Stimulated activated naive CD4-positive, alpha-beta T cell treated with Interleukin-2 at 50 U/mL for 16 hours (primary cell): ENCODE results near the gene KAT6B.

Source experiments
- DNase-seq: peaks from one replicate; lab custom pipeline; 2025; lab: John Stamatoyannopoulos, UW

Gene KAT6B

DNA sequence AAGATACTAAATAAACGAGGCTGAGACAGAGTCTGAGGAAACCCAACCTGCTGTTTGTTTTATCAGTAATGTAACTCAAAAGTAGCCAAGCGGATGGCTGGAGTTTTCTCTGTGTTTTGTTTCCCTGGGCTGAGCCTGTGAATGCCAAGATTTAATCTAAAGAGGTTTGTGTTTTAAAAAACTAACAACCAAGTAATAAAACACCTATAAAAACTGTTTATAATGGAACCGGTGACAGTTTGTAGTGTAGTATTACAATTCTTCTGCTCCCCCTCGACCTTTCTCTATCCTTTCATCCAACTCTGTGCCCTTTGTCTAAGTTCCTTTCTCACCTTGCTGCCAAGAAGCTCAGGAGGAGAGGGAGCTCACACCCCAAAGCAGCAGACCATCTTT is 2.6 kb upstream of the KAT6B start:
- DNase-seq, result no peak

DNA sequence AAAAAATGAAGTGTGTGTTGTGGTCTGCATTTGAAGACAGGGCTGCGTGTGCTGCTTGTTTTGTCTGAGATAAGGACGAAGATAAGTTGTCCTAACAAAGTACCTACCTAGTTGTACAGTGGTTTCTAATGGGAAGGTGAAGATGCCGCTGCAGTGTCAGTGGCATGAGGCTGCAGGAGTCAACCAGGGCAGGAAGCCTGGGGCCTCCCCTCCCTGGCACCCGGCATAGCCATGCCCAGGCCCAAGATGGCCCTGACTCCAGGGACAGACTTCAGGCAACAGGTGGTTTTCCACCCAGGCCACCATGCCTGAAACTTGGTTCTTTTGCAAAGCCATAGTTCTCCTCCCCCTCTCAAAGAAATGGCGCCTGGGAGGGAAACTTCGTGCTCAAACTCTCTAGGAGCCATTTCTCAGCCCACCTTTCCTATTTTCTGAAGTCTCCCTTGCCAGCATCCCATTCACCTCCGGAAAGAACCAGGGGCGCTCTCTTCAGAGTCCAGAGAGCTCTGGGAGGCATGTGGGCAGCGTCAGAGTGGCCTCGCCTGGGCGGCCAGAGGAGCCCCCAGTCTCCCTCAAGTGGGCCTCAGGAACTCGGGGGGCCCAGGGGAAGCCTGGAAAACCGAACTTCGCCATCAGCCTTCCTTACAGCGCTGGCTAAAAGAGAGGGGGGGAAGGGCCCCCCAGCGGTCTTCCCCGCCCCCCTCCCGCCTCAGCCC is 2.1 kb upstream of the KAT6B start:
- no peak for DNase-seq

DNA sequence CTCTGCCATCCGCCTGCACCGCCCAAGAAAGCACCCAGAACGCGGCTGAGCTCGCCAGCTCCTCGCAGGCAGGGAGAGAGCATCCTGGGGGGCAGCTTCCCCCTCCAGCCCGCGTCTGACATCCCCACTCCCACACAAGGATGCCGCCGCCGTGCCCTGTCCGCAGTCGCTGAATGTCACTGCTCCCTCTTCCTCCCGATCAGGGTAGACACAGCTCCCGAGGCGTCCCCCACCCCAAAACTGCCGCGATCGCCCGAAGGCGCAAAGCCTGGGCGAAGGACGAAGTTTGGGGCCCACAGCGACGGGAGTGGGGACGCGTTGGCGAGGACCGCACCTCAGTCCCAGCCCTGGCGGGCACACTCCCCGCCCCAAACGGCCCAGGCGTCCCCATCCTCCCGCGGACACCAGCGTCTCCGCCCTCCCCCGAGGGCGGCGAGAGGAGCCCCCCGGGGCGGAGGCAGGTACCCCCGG is 1.5 kb upstream of the KAT6B start:
- peak; percentile 58 for DNase-seq

DNA sequence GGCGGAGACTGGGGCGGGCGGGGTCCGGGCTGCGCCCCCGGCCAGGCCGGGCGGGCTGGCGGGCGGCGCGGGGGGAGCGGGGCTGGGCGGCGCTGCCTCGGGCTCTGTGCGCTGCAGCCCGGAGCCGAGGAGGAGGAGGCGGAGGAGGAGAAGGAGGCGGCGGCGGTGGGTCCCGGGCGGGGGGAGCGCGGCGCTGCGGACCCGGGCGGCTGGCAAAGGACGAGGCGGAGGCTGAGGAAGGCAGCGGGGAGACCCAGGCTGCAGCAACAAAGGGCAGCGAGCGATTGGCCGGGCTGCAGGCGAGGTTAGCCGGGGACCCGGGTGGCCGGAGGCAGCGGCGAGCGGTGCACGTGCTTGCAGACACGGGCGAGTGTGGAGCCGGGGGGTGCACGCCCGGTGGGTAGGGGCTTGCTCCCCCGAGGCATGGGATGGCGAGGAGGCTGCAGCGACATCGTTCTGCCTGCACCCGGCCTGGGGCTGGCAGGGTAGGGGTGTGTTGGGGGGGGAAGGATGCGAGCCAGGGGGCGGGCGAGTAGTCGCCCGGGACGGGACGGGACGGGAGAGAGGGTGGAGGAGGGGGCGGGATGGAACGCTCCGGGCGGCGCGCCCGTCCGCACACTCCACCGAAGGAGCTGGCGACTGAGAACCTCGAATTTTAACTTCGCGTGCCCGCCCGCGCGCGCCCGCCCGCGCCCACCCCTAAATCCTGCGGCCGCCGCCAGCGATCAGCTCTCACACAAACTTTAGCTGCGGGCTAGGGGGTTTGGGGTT is 844 bp upstream of the KAT6B start:
- peak; percentile 58 for DNase-seq

DNA sequence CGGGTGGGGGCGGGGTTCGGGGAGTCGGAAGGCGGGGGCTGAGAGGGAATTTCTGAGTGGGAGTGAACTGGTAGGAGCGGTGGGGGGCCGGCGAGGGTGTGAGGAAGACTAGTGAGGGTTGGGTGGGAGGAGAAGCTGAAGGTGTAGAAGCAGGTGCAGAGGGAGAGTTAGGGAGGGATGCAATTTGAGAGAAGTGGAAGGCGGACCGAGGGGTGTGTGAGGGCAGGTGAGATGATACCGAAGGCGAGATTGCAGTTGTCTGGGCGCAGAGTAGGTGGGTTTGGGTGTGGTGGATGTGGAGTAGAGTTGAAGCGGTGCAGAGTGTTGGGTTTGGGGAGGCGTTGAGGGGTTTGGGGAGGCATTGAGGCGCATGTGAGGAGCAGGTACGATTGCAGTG is 643 bp downstream of the KAT6B start:
- no peak for DNase-seq

DNA sequence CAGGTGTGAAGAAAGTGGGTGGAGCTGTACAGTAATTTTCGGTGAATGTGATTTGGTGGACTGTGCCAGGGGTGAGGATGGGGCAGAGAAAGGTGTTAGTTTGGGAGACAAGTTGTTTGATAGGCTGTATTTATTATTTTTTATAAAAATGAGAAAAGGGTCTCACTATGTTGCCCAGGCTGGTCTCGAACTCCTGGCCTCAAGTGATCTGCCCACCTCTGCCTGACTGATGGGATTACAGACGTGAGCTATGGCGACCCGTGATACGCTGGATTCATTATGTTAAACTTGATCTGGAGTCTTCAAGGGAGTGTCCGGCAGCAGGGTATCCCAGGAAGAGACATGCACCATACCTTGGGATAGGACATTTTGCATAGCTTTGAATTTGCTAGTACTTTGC is 1.3 kb downstream of the KAT6B start:
- no peak for DNase-seq

DNA sequence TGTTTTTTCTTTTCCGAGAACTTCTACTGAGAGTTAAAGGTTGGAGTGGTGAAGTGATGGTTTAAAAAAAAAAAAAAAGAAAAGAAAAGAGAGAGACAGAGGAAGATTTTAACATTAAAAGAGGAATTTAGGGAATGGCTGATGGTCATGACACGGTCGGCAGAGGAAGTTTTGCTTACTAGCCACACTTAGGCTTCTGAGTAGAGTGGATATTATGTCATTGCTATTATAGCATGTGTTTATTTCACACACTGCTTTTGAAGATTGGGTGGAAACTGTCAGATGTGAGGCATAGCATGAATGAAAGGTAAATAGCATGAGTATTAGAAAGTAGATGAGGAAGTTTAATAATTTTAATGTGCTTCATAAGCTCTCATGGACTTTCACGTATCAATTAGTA is 2.5 kb downstream of the KAT6B start:
- no peak for DNase-seq

DNA sequence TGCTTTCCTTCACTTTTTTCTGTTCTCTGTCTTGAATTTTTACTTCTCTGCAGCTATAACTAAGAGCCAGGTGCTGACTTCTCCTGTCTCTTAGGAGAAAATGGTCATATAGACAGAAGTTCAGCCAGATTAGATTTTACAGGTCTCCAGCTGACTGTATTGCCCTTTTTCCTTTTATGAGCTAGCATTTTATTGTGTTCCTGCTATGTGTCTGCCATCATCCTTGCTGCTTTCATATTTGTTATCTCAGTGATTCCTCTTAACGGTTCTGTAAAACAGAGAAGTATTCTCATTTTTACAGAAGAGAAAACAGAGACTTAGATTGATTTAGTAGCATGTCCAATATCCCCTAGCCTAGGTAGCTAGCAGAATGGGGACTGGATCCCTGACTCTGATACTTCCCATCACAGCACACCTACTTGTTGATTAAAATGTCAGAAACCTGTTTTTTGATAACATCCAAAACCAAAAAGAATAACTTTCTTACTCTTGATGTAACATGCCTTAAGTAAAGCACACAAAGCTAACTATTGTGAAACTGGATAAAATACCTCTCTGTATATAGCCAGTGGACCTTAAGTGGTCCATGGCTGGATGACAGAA is 5.2 kb downstream of the KAT6B start:
- no peak for DNase-seq

DNA sequence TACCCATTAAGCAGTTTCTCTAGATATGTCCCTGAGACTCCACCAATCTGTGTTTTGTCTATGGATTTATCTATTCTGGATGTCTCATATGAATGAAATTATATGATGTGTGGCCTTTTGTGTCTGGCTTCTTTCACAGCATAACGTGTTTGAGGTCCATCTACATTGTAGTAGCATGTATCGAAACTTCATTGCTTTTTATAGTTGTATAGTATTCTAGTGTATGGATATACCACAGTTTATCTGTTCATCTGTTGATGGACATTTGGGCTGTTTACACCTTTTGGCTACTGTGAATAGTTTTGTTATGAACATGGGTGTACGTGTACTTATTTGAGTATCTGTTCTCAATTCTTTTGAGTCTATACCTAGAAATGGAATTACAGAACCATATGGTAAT is 9.6 kb downstream of the KAT6B start:
- no peak for DNase-seq

DNA sequence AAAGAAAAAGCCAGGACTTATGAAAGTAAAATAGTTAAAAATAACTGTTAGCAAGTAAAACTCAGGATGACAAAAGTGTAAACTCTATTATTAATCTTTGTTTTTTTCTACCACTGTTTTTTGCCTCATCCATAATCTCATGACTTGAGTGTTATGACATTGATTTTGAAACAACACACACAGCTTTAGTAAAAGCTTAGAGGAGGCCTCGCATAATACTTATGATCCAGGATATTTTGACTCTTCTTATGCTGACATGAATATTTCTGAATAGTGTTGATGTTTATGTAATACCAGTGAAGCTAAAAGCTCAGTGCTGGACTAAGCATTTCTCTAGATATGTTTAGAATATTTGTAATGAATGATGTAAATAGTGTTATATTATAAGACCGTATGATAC is 10.5 kb downstream of the KAT6B start:
- DNase-seq, result no peak

DNA sequence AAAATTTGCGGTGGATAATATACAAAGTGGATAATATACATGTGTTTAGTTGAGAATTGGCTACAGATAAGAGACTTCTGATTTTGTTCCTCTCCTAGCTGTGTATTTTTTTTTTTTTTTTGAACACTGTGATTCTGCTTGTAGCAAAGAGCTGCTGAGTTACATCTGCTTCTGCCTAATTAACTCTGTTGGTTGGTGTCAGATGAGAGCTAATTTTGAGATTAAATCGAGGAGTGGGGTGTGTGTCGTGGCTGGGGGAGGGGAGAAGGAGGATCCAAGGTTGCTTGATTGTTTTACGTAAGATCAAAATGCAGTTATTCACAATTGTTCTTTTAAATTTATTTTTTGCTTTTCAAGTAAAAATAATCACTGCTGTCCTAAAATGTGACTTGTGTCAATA is 11.3 kb downstream of the KAT6B start:
- DNase-seq, result no peak

DNA sequence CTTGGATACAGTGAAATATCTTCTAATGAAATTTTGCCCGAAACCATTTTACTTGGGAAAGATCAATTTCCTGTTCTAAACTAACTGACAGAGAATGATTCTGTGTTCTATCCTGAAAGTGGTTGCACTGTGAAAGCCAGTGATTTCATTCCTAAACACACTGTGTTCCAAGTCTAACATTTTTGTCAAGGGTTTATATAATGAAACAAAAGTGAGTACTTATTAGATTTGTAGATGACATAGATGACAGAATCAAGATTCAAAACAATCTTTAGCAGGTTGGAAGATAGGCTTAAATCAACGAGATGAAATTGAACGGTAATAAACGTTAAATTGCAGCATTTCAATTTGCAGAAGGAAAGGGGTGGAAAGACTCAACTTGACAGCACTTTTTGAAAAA is 13.3 kb downstream of the KAT6B start:
- no peak for DNase-seq

DNA sequence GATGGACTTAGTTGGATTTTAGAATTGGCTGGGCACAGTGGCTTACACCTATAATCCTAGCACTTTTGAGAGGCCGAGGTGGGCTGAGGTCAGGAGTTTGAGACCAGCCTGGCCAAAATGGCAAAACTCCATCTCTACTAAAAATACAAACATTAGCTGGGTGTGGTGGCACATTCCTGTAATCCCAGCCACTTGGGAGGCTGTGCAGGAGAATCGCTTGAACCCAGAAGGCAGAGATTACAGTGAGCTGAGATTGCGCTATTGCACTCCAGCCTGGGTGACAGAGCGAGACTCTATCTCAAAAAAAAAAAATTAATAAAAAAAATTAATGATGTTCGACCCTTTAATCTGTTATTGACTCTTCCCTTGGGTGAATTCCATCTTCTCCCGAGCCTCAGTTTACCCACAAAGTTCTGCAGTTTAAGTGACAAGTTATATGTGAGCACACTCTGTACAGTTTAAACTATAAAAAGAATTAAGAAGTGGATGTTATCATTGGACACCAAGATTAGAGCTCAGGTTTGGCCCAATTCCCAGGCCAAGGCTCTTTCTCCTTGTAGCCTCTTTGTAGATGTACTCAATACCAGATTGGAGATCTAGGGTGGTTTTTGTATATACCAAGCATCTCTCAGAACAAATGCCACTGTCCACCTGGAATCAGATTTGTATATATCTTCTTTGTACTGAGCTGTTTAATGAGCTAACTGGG is 15.0 kb downstream of the KAT6B start:
- DNase-seq, result no peak

DNA sequence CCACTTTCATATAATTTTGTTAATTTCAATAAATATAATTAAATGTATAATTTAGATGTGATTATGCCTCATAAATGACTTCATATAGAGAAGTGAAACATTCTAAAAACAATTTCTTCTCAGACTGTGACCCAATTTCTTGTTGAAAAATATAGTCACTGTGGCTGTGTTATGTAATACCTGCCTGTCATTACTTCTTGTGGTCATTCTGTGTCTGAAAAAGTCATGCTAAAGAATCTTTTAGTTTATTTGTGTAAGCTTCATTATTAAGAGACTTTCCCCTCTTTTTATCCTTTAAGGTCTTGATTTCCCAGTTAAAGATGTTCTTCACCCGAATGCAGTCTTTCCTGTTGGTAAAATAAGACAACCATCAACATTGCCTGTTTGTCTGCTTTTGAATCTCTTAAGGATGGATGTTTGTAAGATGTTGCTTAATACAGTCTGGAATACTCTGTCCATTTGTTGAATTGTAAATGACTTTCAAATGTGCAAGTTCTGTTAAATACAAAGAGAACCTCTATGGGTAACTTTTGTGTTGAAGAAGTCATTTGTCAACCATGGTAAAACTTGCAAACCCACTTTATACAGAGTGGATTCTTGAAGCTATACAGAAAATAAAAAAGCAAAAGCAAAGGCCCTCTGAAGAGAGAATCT is 16.0 kb downstream of the KAT6B start:
- DNase-seq, result no peak

DNA sequence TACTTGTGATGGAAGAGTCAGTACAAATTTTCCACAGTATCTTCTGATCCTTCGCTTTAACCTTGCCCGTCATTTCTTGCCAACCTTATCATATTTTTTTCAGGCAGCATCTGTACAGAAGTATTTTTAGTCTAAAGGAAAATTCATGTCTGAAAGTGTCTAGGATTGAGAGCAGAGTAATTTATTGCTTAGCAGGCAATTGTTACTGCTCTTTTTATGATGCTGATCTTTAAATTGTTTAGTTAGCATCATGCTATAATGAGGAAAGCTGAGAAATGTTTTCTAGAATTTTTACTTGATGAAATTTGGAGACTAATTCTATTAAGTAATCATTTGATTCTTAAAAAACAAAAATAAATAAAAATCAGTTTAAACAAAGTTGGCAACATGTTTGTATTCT is 20.6 kb downstream of the KAT6B start:
- DNase-seq, result no peak

DNA sequence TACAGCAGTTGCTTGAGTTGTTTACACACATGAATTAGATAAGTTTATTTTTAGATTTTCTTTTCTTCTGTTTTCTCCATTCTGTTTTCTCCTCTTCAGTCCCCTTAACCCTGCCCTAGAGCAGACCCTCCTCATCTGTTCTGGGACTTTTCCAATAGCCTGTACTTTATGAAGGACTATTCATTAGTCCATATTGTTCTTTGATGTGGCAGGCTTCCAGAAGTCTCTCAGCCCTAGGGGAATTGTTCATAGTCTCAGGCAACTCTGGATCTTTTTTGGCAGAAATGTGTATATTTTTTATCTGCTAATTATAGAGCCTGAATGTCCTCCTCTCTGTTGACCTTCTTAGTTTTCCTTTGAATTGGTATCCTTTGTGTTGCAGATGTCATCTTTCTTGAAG is 25.4 kb downstream of the KAT6B start:
- DNase-seq, result no peak

DNA sequence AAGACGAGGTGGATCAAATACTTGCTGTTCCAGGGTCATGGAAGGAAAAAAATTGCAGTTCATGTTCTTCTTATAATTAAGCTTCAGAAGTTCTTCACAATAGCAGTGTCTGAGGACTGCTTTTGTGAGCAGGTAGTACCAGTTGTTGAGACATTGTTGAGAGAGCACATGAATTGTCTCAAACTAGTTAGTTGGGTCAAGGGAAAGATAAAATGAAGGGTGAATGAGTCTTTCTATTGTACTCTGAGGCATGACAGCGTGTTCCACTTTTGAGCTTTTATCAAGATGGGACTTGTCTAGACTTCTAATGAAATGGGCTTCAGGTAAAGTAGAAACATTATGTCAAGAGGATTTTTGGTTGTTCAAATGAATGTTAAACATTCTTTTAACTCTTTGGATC is 26.0 kb downstream of the KAT6B start:
- DNase-seq, result no peak

DNA sequence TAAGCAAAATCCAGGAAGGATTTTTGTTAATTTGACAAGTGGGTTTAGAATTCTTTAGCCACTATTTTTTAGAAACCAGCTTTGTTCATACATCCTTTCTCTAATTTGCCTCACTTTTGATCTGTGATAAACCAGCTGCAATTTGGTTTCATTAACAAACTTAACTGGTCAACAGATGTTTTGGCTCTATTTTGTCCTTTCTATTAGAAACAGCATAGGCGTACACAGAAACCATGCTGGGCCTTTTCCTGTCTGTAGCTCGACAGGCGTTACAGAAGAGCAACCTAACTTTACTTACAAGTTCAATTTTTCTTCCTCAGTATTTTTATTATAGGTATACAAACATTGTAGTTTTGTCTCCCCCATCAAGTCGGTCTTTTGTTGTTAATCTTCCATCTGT is 28.2 kb downstream of the KAT6B start:
- no peak for DNase-seq

DNA sequence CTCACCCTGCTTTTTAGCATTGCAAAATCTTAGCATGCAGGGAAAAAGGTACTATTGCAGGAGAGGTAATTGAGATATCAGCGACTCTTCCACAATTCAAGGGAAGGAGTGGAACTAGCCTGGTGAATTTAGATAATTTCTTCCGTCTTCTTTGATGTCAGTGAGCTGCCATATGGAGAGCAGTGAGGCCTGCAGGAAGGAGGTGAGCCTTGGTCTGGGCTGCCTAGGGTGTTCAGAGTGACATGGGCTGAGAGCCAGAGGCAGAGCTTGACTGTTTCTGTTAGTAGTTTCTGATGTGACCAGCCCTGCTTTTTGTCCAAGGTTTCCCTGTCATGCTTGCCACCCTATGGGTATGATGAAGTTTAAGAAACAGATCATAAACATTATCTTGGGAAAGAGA is 28.6 kb downstream of the KAT6B start:
- DNase-seq, result no peak

DNA sequence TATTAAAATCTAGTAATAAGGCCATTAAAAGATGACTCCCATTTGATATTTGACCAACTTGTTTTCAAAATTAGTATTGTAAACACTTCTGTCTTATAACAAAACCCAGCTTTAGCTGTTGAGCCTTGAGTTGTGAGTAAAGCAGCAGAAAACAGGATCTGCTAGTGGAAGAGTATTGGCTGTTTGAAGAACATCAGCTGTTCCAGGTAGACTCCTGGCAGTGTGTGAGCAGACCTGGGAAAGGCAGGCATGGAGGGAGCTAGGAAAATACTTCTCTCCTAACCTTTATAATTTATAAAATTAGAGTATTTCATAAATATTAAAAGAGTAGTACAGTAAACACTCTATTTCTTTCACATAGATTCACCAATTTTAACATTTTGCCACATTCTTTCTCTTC is 29.0 kb downstream of the KAT6B start:
- no peak for DNase-seq

DNA sequence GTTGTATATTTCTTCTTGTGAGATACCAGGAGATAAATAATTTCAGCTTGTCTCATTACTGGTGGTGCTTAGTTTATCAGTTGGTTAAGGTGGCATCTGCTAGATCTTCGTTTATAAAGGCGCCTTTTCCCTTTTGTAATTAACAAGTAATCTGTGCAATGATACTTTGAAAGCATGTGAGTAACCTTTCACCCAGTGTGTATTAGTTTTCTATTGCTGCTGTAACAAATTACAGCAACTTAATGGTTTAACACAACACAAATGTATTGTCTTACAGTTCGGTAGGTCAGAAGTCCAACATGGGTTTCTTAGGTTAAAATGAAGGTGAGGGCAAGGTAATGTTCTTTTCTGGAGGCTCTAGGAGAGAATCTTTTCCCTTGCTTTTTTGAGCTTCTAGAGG is 30.5 kb downstream of the KAT6B start:
- DNase-seq, result no peak

DNA sequence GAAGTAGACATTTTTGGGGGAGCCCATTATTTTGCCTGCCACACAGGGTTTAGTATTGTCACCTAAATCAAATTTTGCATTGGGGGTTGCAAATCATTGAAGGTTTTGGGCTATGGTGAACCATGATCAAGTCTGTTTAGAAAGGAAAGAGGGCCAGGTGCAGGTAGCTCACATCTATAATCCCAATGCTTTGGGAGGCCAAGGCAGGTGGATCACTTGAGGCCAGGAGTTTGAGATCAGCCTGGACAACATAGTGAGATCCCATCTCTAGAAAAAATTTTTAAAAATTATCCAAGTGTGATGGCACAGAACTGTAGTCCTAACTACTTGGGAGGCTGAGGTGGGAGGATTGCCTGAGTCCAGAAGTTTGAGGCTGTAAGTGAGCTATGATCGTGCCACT is 31.2 kb downstream of the KAT6B start:
- DNase-seq, result no peak
